Measurements from ENCODE around the gene ANKRD53. TPM values are rescaled to one million over a fixed set of nuclear protein-coding genes. Genes with fewer than 3 reads are reported as not detected.

ANKRD53 gene
- total RNA-seq, 6 donors from 2014 or later, result 0.26 to 10.5 (median 1.4) TPM

DNA sequence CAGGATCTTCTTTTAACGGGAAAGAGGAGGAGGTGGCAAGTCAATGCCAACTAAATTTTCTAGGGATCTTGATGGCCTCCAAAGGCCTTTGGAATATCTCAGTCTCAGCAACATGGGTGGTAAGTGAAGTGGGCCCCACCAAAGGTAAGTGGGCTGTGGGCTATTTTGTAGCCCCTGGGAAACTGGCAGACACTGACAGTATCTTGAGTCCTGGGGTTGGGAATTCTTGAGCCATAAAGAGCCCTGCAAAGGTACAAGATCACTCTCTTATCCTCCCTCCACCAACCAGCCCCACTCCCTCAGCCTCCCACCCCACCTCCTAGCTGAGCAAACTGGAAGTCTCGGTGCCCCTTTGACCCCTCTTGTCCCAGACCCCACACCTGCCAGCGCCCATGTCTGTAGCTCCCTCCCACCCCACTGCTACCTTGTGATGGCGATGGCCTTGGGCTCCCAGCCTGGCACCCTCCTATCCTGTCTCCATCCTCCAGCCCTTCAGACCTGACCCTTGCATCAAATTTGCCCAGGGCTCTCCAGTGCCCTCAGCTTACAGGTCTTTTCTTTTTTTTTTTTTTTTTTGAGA is 34.2 kb upstream of the ANKRD53 start:
- WGBS, 2 donors, result 72 to 84% methylated on average over 4 of the region's 4 CpGs
- DNase-seq (peak in 1 of 2 donors; percentile 10), ATAC-seq (ENCODE audit: low FRiP score in 2 of 2) (peak in 1 of 2 donors; percentile 7)
- TF ChIP-seq POLR2A (IDR thresholded peaks at IDR 0.05), result no peak
- no peak for TF ChIP-seq POLR2AphosphoS5 (IDR thresholded peaks at IDR 0.05)
- TF ChIP-seq EP300 (IDR thresholded peaks at IDR 0.05), result no peak
- TF ChIP-seq, protein P1, sequence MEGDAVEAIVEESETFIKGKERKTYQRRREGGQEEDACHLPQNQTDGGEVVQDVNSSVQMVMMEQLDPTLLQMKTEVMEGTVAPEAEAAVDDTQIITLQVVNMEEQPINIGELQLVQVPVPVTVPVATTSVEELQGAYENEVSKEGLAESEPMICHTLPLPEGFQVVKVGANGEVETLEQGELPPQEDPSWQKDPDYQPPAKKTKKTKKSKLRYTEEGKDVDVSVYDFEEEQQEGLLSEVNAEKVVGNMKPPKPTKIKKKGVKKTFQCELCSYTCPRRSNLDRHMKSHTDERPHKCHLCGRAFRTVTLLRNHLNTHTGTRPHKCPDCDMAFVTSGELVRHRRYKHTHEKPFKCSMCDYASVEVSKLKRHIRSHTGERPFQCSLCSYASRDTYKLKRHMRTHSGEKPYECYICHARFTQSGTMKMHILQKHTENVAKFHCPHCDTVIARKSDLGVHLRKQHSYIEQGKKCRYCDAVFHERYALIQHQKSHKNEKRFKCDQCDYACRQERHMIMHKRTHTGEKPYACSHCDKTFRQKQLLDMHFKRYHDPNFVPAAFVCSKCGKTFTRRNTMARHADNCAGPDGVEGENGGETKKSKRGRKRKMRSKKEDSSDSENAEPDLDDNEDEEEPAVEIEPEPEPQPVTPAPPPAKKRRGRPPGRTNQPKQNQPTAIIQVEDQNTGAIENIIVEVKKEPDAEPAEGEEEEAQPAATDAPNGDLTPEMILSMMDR (IDR thresholded peaks at IDR 0.05), result no peak
- no peaks in the 10 kb centered on the region for H3K36me3 ChIP-seq
- H3K27ac ChIP-seq, result no peak overlapping the region
- H3K9me3 ChIP-seq, result no peaks in the 10 kb centered on the region
- H3K4me1 ChIP-seq, result peaks cover 0 to 11% (median 5%) of the 10 kb centered on the region in 4 donors
- H3K27me3 ChIP-seq, result no peaks in the 10 kb centered on the region
- no peak overlapping the region for H3K4me3 ChIP-seq

DNA sequence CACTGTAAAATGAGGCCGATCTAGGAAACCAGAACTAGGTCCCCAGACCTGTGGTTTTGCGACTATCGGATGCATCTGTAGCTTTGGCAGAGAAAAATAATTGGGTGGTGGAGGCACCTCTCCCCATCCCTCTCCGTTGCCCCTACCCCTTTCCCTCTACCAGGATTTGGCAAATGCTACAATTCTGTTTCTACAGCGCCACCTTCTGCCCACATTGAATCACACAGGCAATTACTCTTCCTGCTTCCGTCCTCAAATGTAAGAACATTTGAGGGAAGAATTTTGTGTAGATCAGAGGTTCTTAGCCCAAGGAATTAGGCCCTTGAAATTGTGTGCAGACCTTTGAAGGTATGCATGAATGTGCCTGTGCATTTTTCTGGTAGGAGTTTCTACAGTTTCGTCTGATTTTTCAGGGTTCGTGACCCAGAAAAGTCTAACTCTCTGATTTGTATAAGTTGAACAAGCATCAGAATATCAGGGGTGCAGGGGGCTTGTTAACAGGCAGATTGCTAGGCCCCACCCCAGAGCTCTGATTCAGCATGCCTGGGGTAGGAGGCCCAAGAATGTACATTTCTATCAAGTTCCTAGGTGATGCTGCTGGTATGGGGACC is 31.5 kb upstream of the ANKRD53 start:
- Histone ChIP-seq H3K36me3 (no peaks in the 10 kb centered on the region), H3K4me1 (peaks cover 0 to 11% (median 5%) of the 10 kb centered on the region in 4 donors), H3K4me3 (no peak overlapping the region), H3K27me3 (no peaks in the 10 kb centered on the region), H3K27ac (no peak overlapping the region), H3K9me3 (no peaks in the 10 kb centered on the region)
- 20% methylated on average over 8 of the region's 8 CpGs for WGBS, 2 donors
- DNase-seq, result peak in 1 of 2 donors; percentile 29
- peak in 1 of 2 donors; percentile 54 for ATAC-seq (ENCODE audit: low FRiP score in 2 of 2)
- TF ChIP-seq POLR2A (IDR thresholded peaks at IDR 0.05), result no peak
- TF ChIP-seq, protein P1 (IDR thresholded peaks at IDR 0.05), result peak; percentile 41 to 68 (median 64)

DNA sequence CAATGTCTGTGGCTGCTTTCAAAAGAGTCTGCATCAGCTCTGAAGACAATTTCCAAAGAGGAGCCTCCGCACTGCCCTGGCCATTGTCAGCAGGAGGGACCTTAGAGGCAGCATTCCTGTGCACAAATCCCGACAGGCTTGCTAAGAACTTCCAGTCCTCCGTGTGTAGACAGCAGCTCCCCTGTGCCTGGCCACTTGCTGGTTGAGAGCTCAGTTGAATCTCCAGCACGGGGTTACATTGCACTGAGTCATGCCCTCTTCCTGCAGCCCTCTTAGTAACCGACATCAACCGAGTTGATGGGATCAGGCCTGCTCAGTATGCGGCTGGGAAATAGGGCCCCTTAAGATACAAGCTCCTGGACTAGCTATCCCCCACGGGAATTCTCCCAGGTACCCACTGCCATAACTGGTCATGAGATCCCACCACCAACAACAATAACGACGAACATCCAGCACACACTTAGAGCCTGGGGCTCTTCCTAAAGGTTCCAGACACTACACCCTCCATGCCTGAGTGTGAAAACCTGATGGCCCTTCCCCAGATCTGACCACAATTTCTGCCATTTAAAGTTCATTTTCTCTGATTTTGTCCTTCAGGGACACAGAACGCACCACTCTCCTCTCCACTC is 30.8 kb upstream of the ANKRD53 start:
- peak overlapping the region in 1 of 4 donors; percentile 34 for H3K4me3 ChIP-seq
- no peak for TF ChIP-seq POLR2A (IDR thresholded peaks at IDR 0.05)
- TF ChIP-seq POLR2AphosphoS5 (IDR thresholded peaks at IDR 0.05), result no peak
- no peak for TF ChIP-seq EP300 (IDR thresholded peaks at IDR 0.05)
- TF ChIP-seq, protein P1 (IDR thresholded peaks at IDR 0.05), result no peak

DNA sequence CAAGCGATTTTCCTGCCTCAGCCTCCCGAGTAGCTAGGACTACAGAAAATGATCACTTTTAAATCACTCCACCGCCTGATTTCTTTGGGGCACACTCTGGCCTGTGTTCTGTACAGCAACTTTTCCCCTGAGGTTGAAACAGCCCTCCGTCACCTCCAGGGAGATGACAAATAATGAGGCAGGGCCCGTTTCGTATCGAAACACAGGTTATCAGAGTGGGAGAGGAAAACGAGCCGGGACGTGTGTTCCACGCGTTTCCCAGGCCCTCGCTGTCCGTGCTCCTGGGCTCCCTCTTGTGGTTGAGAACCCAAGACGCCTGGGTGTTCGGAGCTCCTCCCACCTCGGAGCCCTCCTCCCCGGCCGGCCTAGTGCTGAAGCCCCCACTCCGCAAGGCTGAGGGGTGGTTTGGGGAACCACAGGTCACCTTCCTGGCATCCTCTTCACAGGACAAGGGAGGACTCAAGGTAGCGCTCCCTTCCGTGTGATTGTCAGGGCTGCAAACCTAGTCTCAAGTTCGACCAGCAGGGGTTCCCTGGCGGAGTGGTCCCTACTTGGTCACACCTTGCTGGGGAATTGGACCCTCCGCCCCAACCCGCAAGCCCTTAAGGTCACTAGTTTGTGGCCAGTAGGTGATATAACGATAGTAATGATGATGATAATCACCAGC is 30.0 kb upstream of the ANKRD53 start:
- Histone ChIP-seq H3K4me1 (peaks cover 0 to 11% (median 5%) of the 10 kb centered on the region in 4 donors), H3K27ac (no peak overlapping the region), H3K36me3 (no peaks in the 10 kb centered on the region), H3K27me3 (no peaks in the 10 kb centered on the region), H3K9me3 (no peaks in the 10 kb centered on the region), H3K4me3 (peak overlapping the region in 3 of 4 donors; percentile 7 to 34 (median 15))
- 11 to 12% methylated on average over 20 to 27 of the region's 27 CpGs for WGBS, 2 donors
- no peak for TF ChIP-seq POLR2A (IDR thresholded peaks at IDR 0.05)
- TF ChIP-seq, protein P1 (IDR thresholded peaks at IDR 0.05), result peak; percentile 72 to 86 (median 82)
- DNase-seq, result peak; percentile 76
- peak; percentile 87 to 97 for ATAC-seq (ENCODE audit: low FRiP score in 2 of 2)

More for the DNA sequence above, 30.8 kb upstream of the ANKRD53 start:
- no peaks in the 10 kb centered on the region for H3K36me3 ChIP-seq
- WGBS, 2 donors, result 42 to 65% methylated on average over 5 to 11 of the region's 11 CpGs
- H3K27me3 ChIP-seq, result no peaks in the 10 kb centered on the region
- ATAC-seq (ENCODE audit: low FRiP score in 2 of 2) (peak in 1 of 2 donors; percentile 9), DNase-seq (peak in 1 of 2 donors; percentile 18)
- H3K9me3 ChIP-seq, result no peaks in the 10 kb centered on the region
- peaks cover 0 to 11% (median 5%) of the 10 kb centered on the region in 4 donors for H3K4me1 ChIP-seq
- H3K27ac ChIP-seq, result no peak overlapping the region

All from upper lobe of left lung (tissue), 6 donors.